HG03095 (cell line): Measurements from ENCODE around the gene EFHD2.
"Not testable (repeated sequence)": the region's sequence is repeated elsewhere in the genome, so short reads cannot be mapped to it uniquely, and the experiment has no call there.

ENCODE experiments used
- ATAC-seq: cut with Tn5 transposase; IDR thresholded peaks from one replicate; pipeline ENCODE4 v1.9.1; 2021; ENCODE audit warnings: moderate library complexity; ENCODE audit not compliant: unreplicated experiment

Gene EFHD2

GRCh38 chr1:15429701-15430149 lies 20.0 kb downstream of the EFHD2 start:
- no peak for ATAC-seq

DNA sequence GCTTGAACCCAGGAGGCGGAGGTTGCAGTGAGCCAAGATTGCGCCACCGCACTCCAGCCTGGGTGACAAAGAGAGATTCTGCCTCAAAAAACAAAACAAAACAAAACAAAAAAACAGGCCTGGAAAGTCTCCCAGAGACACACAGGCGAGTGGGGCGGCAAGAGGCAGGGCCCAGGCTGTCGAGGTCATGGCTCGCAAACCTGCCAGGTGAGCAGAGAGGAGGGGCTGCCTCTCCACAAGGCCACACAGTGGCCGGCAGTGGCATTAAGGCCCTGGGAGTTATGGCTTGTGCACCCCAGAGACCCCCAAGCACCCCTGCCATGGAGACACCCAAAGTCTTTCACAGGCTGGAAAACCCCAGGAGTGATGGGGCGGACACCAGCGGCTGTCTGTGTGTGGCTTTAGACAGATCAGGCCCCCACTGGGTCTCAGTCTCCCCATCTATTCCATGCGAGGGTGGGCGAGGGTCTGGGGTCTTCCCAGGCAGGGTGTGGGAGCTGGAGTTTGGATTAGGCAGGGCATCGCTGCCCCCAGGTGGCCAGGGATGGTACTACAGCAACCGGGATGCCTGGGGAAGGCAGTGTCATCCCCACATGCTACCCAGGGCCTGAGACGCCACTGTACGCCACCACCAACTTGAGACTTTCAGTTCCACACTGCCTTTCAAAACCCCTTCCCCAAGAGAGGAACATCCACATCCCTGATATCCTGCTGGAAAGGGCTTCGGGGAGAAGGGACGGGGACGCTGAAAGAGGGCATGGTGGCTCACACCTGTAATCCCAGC lies 21.3 kb downstream of the EFHD2 start:
- ATAC-seq: no peak

DNA sequence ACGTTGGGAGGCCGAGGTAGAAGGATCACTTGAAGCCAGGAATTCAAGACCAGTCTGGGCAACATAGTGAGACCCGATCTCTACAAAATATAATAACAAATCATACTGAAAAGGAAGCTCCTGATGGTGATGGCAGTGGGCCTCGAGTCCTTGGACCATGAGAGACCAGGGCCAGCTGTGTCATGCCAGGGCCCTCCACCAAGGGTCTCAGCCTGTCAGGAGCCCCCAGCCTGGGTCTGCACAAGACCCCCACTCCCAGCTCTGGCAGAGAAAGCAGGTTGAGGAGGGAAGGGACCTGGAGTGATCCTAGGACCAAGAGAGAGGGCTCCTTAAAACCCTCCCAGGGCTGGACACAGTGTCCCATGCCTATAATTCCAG lies 21.9 kb downstream of the EFHD2 start:
- no peak for ATAC-seq

- no peak for ATAC-seq
Measured at GRCh38 chr1:15432324-15432723, 22.6 kb downstream of the EFHD2 start.

DNA sequence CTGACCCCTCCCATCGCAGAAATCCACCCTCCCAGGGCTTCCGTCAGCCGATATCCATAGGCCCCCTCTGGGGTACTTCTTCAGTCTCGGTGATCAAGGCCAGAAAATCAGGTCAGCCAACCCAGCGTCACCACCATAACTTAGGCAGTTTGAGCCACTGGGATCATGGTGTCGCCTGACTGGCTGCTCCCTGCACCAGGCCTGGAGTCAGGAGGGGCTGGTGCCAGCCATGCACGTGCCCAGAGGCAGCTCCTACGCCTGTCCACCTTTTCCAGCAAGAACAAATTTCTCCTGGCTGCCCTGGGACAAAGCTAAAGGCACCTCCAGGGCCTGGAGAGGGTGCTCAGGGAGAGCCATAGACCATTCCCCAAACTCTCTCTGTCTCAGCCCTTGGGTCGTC lies 23.8 kb downstream of the EFHD2 start:
- no peak for ATAC-seq

- ATAC-seq: not testable (repeated sequence)
Measured at GRCh38 chr1:15434739-15435138, 25.1 kb downstream of the EFHD2 start.

- ATAC-seq: no peak
Measured at GRCh38 chr1:15435239-15436077, 25.8 kb downstream of the EFHD2 start.

DNA sequence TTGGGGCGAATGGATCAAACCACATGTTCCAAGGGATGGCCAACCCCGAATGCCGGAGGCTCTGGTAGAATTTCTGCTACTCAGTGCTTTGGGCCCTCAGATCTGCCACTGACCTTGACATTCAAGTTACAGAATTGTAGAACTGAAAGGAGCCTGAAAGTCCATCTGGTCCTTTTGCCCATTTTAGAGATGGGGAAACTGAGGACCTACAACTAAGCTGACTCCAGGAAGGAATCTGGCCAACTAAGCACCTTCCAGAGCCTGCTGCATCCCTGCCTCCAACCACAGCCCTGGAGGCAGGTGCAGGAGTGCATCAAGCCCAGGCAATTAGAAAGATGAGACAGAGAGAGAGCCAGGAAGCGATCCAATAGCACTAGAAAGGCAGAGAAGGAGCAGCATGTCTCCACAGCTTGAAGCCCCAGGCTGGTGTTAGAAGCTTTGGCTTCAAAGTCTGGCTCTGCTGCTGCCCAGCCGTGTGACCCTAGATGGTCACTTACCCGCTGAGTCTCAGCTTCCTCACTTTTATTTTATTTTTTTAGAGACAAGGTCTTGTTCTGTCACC lies 27.3 kb downstream of the EFHD2 start:
- ATAC-seq: no peak

GRCh38 chr1:15439325-15439724 lies 29.6 kb downstream of the EFHD2 start:
- no peak for ATAC-seq

- no peak for ATAC-seq
Measured at GRCh38 chr1:15440357-15440756, 30.7 kb downstream of the EFHD2 start.

- ATAC-seq: no peak
Measured at GRCh38 chr1:15441247-15441646, 31.6 kb downstream of the EFHD2 start.

DNA sequence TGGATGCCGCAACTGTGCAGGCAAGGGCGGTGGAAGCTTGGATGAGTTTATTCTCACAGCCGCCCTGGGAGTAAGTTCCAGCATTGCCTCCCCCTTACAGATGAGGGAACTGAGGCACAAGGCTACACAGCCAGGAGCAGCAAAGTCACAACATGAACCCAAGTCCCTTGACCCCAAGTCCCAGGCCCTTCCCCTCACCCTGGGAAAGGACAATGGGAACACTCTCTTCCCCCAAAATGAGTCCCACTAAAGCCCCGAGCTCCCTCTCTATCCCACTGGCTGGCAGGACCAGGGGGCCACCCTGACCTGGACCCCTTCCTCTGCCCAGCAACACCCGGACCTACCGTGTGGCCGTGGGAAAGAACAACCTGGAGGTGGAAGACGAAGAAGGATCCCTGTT lies 32.4 kb downstream of the EFHD2 start:
- ATAC-seq: no peak

- no peak for ATAC-seq
Measured at GRCh38 chr1:15442759-15443158, 33.1 kb downstream of the EFHD2 start.

DNA sequence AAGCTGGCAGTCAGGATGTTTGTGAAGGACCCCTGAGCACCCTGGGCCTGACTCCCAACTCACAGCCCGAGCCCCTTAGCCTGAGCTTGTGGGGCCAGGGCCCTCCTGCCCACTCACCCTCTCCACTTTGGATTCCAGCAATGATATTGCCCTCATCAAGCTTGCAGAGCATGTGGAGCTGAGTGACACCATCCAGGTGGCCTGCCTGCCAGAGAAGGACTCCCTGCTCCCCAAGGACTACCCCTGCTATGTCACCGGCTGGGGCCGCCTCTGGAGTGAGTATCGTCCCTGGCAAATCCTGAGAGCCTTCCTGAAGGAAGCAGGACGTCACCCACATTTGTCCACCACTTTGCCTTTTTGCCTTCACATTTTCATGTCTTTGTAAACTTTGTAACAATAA lies 33.6 kb downstream of the EFHD2 start:
- ATAC-seq: no peak

DNA sequence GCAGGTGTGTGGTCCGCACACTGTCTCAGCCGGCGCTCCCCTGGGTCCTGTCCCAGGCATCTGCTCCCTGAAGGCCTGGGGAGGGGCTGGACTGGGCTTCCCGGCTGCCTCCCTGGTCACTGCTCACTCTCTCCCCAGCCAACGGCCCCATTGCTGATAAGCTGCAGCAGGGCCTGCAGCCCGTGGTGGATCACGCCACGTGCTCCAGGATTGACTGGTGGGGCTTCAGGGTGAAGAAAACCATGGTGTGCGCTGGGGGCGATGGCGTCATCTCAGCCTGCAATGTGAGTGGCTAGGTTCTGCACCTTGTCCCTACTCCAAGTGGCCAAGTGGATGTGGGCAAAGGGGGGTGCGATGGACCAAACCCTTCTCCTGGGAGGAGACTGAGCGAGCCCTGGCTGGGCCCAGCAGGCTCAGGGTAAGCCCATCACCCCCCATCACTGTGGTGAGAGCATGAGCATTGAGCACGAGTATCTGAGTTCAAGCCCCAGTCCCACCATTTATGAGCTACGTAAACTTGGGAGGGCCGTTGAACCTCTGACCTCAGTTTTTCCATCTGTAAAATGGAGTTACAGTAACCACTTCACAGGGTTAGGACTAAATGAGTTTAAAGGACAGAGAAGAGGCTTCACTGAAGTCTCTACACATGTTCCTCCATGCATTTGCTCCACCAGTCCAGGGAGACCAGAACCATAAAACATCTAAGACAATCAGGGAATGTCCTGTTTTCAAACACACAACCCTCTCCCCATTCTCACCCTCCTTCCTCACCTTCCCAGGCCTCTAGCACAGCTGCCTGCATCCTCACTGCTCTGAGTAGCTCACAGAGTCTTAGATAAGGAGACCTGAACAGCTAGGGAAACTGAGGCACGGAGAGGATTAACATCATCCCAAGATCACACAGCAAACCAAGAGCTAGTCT lies 35.0 kb downstream of the EFHD2 start:
- no peak for ATAC-seq

- no peak for ATAC-seq
Measured at GRCh38 chr1:15445390-15446122, 35.9 kb downstream of the EFHD2 start.

DNA sequence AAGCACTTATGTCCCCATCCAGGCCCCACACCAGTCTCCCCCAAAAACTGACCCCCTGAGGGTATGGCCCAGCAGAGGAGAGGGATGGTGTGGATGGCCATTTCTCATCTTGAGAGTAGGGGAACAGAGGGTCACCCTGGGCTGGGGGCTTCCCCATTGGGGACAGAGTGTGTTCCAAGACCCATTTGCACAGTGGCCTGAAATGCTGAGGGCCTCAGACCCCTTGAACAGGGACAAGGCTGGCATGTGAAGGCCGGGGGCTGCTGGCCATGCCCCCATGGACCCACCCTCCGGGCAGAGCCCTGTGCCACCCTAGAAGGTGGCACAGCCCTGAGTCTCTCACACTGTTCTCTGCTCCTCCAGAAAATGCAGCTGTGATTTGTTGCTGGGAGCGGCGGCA lies 36.5 kb downstream of the EFHD2 start:
- ATAC-seq: no peak

DNA sequence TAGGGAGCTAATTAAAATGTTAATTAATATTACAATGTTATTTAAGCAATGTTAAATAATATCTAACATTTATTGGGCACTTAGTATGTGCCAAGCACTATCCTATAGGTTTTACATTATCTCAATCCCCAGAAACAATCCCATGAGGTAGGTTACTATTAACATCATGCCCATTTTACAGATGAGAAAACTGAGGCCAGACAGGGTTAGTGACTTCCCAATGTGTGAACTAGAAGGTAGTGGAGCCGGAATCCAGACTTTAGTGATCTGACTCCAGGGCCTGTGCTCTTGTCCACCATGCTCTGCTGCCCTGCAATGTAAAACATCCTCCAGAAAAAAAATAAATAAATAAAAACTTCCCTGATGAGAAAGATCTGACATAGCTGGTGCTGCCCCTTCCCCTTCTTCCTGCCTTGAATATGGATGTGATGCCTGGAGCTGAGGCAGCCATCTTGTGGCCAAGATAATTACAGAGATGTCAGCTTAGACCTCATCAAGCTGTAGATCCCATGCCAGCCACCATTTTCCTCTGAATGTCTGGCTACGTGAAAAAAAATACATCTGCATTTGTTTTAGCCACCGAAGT lies 39.3 kb downstream of the EFHD2 start:
- no peak for ATAC-seq

DNA sequence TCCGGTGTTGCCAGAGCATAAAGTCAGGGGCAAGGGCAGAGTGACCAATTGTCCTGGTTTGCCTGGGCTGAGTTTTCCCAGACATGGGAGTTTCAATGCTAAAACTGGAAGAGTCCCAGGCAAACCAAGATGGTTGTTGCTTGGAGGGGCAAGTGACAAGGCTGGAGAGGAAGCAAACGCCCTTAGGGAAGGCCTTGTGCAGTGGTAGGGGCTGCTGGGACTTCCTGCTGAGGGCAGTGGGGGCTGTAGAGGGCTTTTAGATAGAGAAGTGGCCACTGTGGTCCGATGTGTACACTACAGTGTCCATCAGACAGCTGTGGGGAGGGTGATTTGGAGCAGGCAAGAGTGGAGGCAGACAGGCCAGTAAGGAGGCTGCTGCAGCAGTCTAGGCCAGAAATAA lies 39.9 kb downstream of the EFHD2 start:
- ATAC-seq: no peak
